Endothelial cell of umbilical vein (primary cell): ENCODE results near the gene PIEZO2. TPM values are rescaled to one million over a fixed set of nuclear protein-coding genes. Genes with fewer than 3 reads are reported as not detected.
A peak's percentile ranks its signal among the peaks of the same experiment; 100 is the strongest.

Experiments
- BruUV-seq: library from RNA; stranded (reverse); fragments of 400-500 nt; replicated peaks from 2 replicates; lab custom pipeline; 2021; lab: Mats Ljungman, UMichigan
- CTCF ChIA-PET: fragments of 300-600, 350-600 bp; sonication (Branson Sonifier 250); formaldehyde crosslinking; loops from one replicate; lab custom pipeline; 2021; ENCODE audit warnings: antibody characterized with exemption, inconsistent platforms; lab: Charles Lee
- POLR2A ChIA-PET: fragments of 300-600, 350-600 bp; sonication (Branson Sonifier 250); formaldehyde crosslinking; loops from one replicate; lab custom pipeline; 2021; ENCODE audit warnings: antibody characterized with exemption, inconsistent platforms; lab: Charles Lee
- DNase-seq: peaks from one replicate; pipeline ENCODE4 v3.0.0-alpha.2; 2011; ENCODE audit warnings: low read depth, low spot score
- FAIRE-seq: peaks from 2 replicates; lab custom pipeline; 2011; peaks lifted over from hg19 to GRCh38; lab: Jason Lieb, UNC
- H2AFZ ChIP-seq: 2 replicates; pipeline ENCODE4 v1.6.0; 2012; ENCODE audit warnings: low read depth, low read length, control low read depth, inconsistent platforms
- H3K27ac ChIP-seq: 2 replicates; pipeline ENCODE4 v1.5.1; 2011; ENCODE audit warnings: low read depth, mild to moderate bottlenecking, control low read depth, low read length, moderate library complexity; ENCODE audit not compliant: insufficient read depth
- H3K27me3 ChIP-seq, 2 experiments: 2 replicates each; pipeline versions ENCODE4 v1.6.0 to v1.6.1; 2011; ENCODE audit warnings: low read length in 2 of 2, mixed read lengths in 1 of 2; ENCODE audit not compliant: control insufficient read depth in 2 of 2, insufficient read depth in 2 of 2
- H3K36me3 ChIP-seq, 2 experiments: 2 replicates in 1 of 2; 3 replicates in 1 of 2; pipeline ENCODE4 v1.5.1; 2011; ENCODE audit warnings: low read length in 2 of 2, mild to moderate bottlenecking in 1 of 2, moderate library complexity in 1 of 2; ENCODE audit not compliant: control insufficient read depth in 2 of 2, insufficient read depth in 2 of 2; ENCODE audit errors: extremely low read depth in 1 of 2
- H3K4me1 ChIP-seq: 3 replicates; pipeline ENCODE4 v1.5.1; 2011; ENCODE audit warnings: mild to moderate bottlenecking, low read length; ENCODE audit not compliant: control insufficient read depth, insufficient read depth; ENCODE audit errors: extremely low read depth
- H3K4me2 ChIP-seq: 2 replicates; pipeline ENCODE4 v1.6.1; 2011; ENCODE audit warnings: low read length, control low read depth, mixed read lengths; ENCODE audit not compliant: insufficient read depth
- H3K4me3 ChIP-seq, 3 experiments: fragments of 200-600 bp in 1 of 3; sonication (generic), shearing (Covaris generic) in 1 of 3; replicated peaks in 1 of 3; 2 replicates each; pipeline ENCODE4 v1.5.1; 2011 to 2016; ENCODE audit warnings: control low read depth in 3 of 3, low read length in 3 of 3, mild to moderate bottlenecking in 2 of 3, inconsistent platforms in 1 of 3, low read depth in 1 of 3, moderate library complexity in 1 of 3; ENCODE audit not compliant: insufficient read depth in 1 of 3
- H3K79me2 ChIP-seq: 2 replicates; pipeline ENCODE4 v1.6.0; 2012; ENCODE audit warnings: low read length, inconsistent platforms; ENCODE audit not compliant: control insufficient read depth, insufficient read depth
- H3K9ac ChIP-seq: replicated peaks from 2 replicates; pipeline ENCODE3; 2011; ENCODE audit warnings: low read length, control low read depth; ENCODE audit not compliant: insufficient read depth; ENCODE audit errors: extremely low read depth
- H3K9me1 ChIP-seq: replicated peaks from 3 replicates; pipeline ENCODE4 v1.6.0; 2011; ENCODE audit warnings: mild to moderate bottlenecking, low read length; ENCODE audit not compliant: control insufficient read depth, insufficient read depth; ENCODE audit errors: extremely low read depth
- H3K9me3 ChIP-seq: replicated peaks from 2 replicates; pipeline ENCODE4 v1.5.1; 2012; ENCODE audit warnings: low read length, inconsistent platforms; ENCODE audit not compliant: control insufficient read depth, insufficient read depth
- H4K20me1 ChIP-seq: replicated peaks from 2 replicates; pipeline ENCODE3; 2011; ENCODE audit warnings: mild to moderate bottlenecking, low read length; ENCODE audit not compliant: control insufficient read depth, insufficient read depth; ENCODE audit errors: extremely low read depth
- CTCF ChIP-seq, 2 donors: IDR thresholded peaks; 1 replicate in 1 of 2; 2 replicates in 1 of 2; pipeline ENCODE4 v1.5.1; 2011; ENCODE audit warnings: low read length in 2 of 2, mild to moderate bottlenecking in 2 of 2, moderate library complexity in 2 of 2, control low read depth in 1 of 2, inconsistent platforms in 1 of 2, low read depth in 1 of 2; ENCODE audit not compliant: insufficient read depth in 1 of 2; ENCODE audit errors: extremely low read depth in 1 of 2
- EZH2 ChIP-seq: IDR thresholded peaks from 2 replicates; pipeline ENCODE4 v1.6.1; 2012; ENCODE audit warnings: borderline replicate concordance, low read depth, mild to moderate bottlenecking, moderate library complexity, low read length, inconsistent platforms; ENCODE audit not compliant: severe bottlenecking
- FOS ChIP-seq: IDR thresholded peaks from 2 replicates; pipeline ENCODE4 v1.6.1; 2011; ENCODE audit warnings: mild to moderate bottlenecking, low read length, moderate library complexity, borderline replicate concordance; ENCODE audit not compliant: insufficient read depth
- GATA2 ChIP-seq: IDR thresholded peaks from 2 replicates; pipeline ENCODE4 v1.7.0; 2011; ENCODE audit warnings: low read depth, mild to moderate bottlenecking, moderate library complexity, mixed read lengths, low read length; ENCODE audit not compliant: insufficient read length, insufficient read depth
- JUN ChIP-seq: IDR thresholded peaks from 2 replicates; pipeline ENCODE4 v1.6.1; 2011; ENCODE audit warnings: borderline replicate concordance, low read depth; ENCODE audit not compliant: insufficient read length, insufficient read depth
- MAX ChIP-seq: IDR thresholded peaks from 2 replicates; pipeline ENCODE4 v1.6.1; 2011; ENCODE audit not compliant: insufficient read depth, insufficient read length
- MYC ChIP-seq: IDR thresholded peaks from one replicate; pipeline ENCODE4 v1.6.1; 2011; ENCODE audit warnings: mild to moderate bottlenecking, low read depth, low read length
- POLR2A ChIP-seq: IDR thresholded peaks from 2 replicates; pipeline ENCODE4 v1.6.1; 2012; ENCODE audit warnings: low read depth, mild to moderate bottlenecking, control low read depth, low read length
- POLR2AphosphoS5 ChIP-seq: IDR thresholded peaks from 2 replicates; pipeline ENCODE4 v1.6.1; 2012; ENCODE audit warnings: low read depth, mild to moderate bottlenecking, control low read depth, low read length, moderate library complexity; ENCODE audit not compliant: insufficient read depth
- dilution Hi-C: fragments of 300-500 bp; cut with MboI; formaldehyde crosslinking; loops from one replicate; pipeline ENCODE4 v1.15.0; 2019; ENCODE audit warnings: low sequenced_read_pairs; ENCODE audit not compliant: extremely low pct_ligation_motif_present
- intact Hi-C: fragments of 100-400 bp; cut with micrococcal nuclease; formaldehyde crosslinking; loops from one replicate; pipeline ENCODE4 v1.10.0; 2022
- polyA plus RNA-seq, 4 experiments: library from polyadenylated mRNA; depleted of rRNA in 3 of 4; stranded (reverse) in 3 of 4; unstranded in 1 of 4; fragments of >200 nt; gene quantifications; 2 replicates each; pipeline versions ENCODE4 v1.2.1 to v1.2.3, GENCODE V29; 2011 to 2012; ENCODE audit warnings: missing spikeins in 1 of 4
- total RNA-seq: library from RNA; stranded (reverse); gene quantifications from 2 replicates; pipeline ENCODE4 v1.2.3, GENCODE V29; 2021

Gene PIEZO2
- total and polyA plus RNA-seq, 2 donors (not counting 3 experiments of a cell fraction or from before 2014, with no cell fraction given) = 1.7 to 11.2 TPM

- CTCF ChIA-PET = interaction anchor here (1.2 to 3.3 kb wide), 6 partner anchors 9 to 176 kb away, joined by 3 to 13 read pairs (median 4); no protein-coding TSS in a partner anchor
- no TSS peak for BruUV-seq
Measured at GRCh38 chr18:11027862-11028261, 121.5 kb downstream of the PIEZO2 start.

More at GRCh38 chr18:11027862-11028261, 121.5 kb downstream of the PIEZO2 start:
- Histone ChIP-seq H3K4me3 (no peak overlapping the region), H3K79me2 (no peaks in the 10 kb centered on the region), H3K9me1 (no peaks in the 10 kb centered on the region), H3K4me2 (no peak overlapping the region), H3K9ac (no peak overlapping the region), H3K27ac (no peak overlapping the region), H3K27me3 (no peaks in the 10 kb centered on the region), H3K4me1 (peaks cover 12% of the 10 kb centered on the region), H3K9me3 (no peaks in the 10 kb centered on the region), H3K36me3 (no peaks in the 10 kb centered on the region), H4K20me1 (no peaks in the 10 kb centered on the region), H2AFZ (no peak overlapping the region)
- intact Hi-C loops (no loop called here), dilution Hi-C loops (no loop called here)
- POLR2A ChIA-PET = no interaction called here
- FAIRE-seq = no peak
- peak; percentile 15 for DNase-seq
- no peak for TF ChIP-seq CTCF (IDR thresholded peaks at IDR 0.05; ENCODE audit: extremely low read depth in 1 of 2, insufficient read depth in 1 of 2, low read depth in 1 of 2, low read length in 2 of 2)
- no peak for TF ChIP-seq POLR2A
- no peak for TF ChIP-seq MYC
- TF ChIP-seq GATA2 = no peak
- no peak for TF ChIP-seq EZH2
- no peak for TF ChIP-seq JUN
- TF ChIP-seq MAX = no peak
- TF ChIP-seq FOS = no peak
- no peak for TF ChIP-seq POLR2AphosphoS5
